ENCODE data around the gene GASK1A. TPM values are rescaled to one million over a fixed set of nuclear protein-coding genes. Genes with fewer than 3 reads are reported as not detected.
"Not testable (repeated sequence)": the region's sequence is repeated elsewhere in the genome, so short reads cannot be mapped to it uniquely, and the experiment has no call there.

The GASK1A gene
- total RNA-seq, 1 experiment from 2014 or later: not detected

DNA sequence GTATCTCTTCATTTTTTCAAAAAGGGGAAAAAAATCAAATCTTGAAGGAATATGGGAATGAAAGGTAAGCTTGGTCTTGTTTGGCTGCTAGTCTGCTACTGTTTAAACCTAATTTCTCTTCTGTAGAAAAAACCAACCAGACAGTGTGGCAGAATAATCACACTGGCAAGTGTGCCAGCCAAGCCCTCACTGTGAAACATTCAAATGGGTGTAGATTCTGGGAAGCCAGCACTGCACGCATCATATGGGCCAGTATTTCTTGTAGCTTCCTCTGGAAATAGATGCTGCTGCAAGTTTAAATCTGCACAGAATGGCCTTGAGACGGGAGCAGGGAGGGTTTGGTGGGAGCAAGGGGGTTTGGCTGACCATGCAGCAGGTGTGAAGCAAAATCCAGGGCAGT is 64.7 kb downstream of the GASK1A start:
- Histone ChIP-seq H3K4me3 (no peak overlapping the region), H3K4me1 (no peaks in the 10 kb centered on the region), H3K27me3 (no peaks in the 10 kb centered on the region), H3K9me3 (replicated peaks) (no peaks in the 10 kb centered on the region), H3K36me3 (no peaks in the 10 kb centered on the region), H3K27ac (no peak overlapping the region)
- DNase-seq: no peak

DNA sequence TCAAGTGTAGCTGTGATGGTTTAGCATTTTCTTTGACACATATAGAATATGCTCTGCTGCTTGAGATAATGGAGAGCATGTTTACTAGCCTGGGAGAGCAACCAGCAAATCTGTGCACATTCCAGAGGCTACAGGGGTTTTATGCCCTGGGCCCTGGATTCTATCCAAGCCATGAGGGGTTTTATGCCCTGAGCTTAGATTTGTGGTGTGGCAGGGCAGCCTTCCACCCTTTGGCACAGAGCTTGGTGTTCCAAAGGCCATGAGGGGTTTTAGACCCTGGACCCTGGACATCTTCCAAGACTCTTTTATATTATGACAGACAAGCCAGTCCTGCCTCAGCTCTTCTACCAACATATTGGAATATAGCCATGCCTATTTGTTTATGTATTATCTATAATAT is 66.0 kb downstream of the GASK1A start:
- not testable (repeated sequence) for H3K27me3 ChIP-seq; DNase-seq; H3K4me3 ChIP-seq; H3K9me3 ChIP-seq (replicated peaks); H3K36me3 ChIP-seq; H3K27ac ChIP-seq; H3K4me1 ChIP-seq

DNA sequence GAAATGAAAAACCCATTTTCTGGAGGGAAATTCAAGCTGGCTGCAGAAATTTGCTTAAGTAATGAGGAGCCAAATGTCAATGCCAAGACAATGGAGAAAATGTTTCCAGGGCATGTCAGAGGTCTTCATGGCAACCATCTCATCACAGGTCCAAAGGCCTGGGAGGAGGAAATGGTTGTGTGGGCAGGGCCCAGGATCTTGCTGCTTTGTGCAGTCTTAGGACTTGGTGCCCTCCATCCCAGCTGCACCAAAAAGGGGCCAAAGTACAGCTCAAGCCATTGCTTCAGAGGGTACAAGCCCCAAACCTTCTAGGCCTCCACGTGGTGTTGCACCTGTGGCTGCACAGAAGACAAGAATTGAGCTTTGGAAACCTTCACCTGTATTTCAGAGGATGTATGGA is 67.5 kb downstream of the GASK1A start:
- H3K27me3 ChIP-seq: no peaks in the 10 kb centered on the region
- DNase-seq: no peak
- no peaks in the 10 kb centered on the region for H3K4me1 ChIP-seq
- H3K27ac ChIP-seq: no peak overlapping the region
- no peaks in the 10 kb centered on the region for H3K36me3 ChIP-seq
- no peak overlapping the region for H3K4me3 ChIP-seq
- no peaks in the 10 kb centered on the region for H3K9me3 ChIP-seq (replicated peaks)

DNA sequence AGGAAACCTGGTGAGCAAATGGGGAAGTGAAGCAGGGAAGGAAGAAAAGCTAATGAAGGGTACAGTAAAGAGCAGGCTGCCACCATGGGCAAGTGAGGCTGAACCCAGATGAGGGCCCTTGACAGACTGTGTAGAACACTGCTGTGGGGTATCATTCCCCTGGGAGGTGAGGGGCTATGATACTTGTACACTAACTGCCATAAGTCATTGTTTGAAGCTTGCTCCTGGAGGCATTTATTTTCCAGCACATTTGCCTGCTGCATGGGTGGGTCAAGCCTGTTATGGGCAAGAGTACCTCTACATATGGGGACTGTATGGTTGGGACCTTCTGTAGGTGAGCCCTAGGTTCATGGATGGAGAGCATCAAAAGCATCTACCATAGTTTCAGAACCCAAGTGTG is 69.4 kb downstream of the GASK1A start:
- Histone ChIP-seq H3K9me3 (replicated peaks) (no peaks in the 10 kb centered on the region), H3K27me3 (no peaks in the 10 kb centered on the region), H3K36me3 (no peaks in the 10 kb centered on the region), H3K4me3 (no peak overlapping the region), H3K27ac (no peak overlapping the region), H3K4me1 (no peaks in the 10 kb centered on the region)
- DNase-seq: no peak

DNA sequence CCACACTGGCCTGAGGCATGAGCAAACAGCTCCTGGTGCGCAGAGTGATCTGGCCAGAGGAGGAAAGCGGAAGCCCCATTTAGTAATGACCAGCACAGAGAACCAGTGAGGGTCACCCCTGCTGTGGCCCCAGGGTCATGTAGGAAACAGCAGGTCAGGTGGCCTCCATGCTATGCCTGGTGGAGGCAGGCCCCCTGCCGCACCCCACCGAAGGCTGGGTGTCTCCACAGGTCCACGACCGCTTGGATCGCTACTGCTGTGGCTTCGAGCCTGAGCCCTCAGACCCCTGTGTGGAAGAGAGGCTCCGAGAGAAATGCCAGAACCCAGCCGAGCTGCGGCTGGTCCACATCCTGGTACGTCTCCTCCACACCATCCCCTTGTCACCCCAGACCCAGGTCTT is 74.2 kb downstream of the GASK1A start:
- Histone ChIP-seq H3K27me3 (no peaks in the 10 kb centered on the region), H3K27ac (no peak overlapping the region), H3K9me3 (replicated peaks) (no peaks in the 10 kb centered on the region), H3K4me3 (no peak overlapping the region), H3K36me3 (no peaks in the 10 kb centered on the region), H3K4me1 (no peaks in the 10 kb centered on the region)
- DNase-seq: no peak

DNA sequence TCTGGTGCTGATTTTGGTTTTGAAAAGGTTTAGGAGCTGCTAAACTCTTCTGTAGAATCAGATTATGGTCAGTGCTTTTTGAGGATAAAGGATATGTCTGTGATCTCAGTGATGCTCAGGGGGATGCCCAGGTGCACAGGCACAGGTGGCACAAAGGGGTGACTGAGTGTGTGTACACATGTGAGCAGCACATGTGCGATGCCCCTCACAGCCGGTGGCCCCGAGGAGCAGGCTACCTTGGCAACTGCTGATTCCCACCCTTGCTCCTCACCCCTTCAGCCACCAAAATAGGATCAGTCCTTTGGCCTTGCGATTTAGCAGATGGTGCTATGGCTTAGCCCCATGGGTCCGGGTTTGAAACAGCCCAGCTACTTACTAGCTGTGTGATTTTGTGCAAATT is 75.6 kb downstream of the GASK1A start:
- H3K27ac ChIP-seq: no peak overlapping the region
- no peak overlapping the region for H3K4me3 ChIP-seq
- H3K36me3 ChIP-seq: no peaks in the 10 kb centered on the region
- no peaks in the 10 kb centered on the region for H3K27me3 ChIP-seq
- no peaks in the 10 kb centered on the region for H3K4me1 ChIP-seq
- DNase-seq: no peak
- no peaks in the 10 kb centered on the region for H3K9me3 ChIP-seq (replicated peaks)

DNA sequence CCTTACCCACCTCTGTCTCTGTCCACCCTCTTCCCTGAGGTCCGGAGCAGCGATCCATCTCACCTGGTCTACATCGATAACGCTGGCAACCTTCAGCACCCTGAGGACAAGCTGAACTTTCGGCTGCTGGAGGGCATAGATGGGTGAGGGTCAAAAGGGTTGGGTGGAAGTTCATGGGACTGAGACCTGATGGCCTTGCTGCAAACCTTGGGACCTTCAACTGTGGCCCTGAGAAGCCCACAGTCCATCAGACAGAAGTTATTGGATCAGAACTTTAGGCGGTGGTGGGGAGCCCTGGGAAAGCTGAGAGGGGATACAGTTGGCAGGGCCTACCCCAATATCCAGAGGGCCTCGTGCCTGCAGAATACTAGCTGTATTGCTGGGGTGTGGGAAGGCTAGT is 76.3 kb downstream of the GASK1A start:
- Histone ChIP-seq H3K4me3 (no peak overlapping the region), H3K4me1 (no peaks in the 10 kb centered on the region)
- no peak for DNase-seq

DNA sequence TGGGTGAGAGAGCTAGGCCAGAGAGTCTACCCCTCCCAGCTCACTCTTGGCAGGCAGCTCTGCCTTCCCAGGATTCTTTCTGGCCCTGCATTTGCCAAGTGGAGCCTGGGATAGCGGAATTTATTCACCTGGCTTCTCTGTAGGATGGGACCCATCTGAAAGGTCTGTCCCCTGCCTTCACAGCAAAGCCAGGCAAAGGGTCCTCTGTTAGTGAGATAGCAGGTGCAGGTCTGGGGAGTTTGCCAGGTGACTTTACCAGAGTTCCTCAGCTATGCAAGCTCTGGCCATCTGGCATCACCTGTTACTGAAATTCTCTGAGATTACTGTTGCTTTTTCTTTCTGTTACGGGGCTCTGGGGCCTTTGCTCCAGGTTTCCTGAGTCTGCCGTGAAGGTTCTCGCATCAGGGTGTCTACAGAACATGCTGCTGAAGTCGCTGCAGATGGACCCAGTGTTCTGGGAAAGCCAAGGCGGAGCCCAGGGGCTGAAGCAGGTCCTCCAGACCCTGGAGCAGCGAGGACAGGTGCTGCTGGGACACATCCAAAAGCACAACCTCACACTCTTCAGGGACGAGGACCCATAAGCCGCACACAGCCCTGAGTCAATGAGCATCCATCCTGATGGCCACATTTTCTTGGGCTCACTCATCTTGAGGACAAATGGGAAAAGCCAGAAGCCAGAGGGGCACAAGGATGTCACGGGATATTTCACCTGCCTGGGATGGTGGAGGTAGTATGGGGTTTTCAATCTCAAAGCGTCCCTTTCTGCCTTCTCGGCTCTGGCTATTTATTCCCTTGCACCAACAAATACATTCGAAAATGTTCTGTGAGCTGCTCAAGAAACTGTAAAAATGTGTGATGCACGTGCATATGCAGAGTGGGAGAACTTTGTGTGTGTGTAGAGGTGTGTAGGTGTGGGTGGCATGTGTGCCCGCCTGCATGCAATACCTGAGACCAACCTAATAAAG is 77.0 kb downstream of the GASK1A start:
- DNase-seq: no peak
- Histone ChIP-seq H3K4me1 (no peaks in the 10 kb centered on the region), H3K27ac (no peak overlapping the region), H3K27me3 (no peaks in the 10 kb centered on the region), H3K4me3 (no peak overlapping the region), H3K9me3 (replicated peaks) (no peaks in the 10 kb centered on the region), H3K36me3 (no peaks in the 10 kb centered on the region)

More for the DNA sequence above, 76.3 kb downstream of the GASK1A start:
- no peaks in the 10 kb centered on the region for H3K27me3 ChIP-seq
- H3K9me3 ChIP-seq (replicated peaks): no peaks in the 10 kb centered on the region
- H3K27ac ChIP-seq: no peak overlapping the region
- no peaks in the 10 kb centered on the region for H3K36me3 ChIP-seq

DNA sequence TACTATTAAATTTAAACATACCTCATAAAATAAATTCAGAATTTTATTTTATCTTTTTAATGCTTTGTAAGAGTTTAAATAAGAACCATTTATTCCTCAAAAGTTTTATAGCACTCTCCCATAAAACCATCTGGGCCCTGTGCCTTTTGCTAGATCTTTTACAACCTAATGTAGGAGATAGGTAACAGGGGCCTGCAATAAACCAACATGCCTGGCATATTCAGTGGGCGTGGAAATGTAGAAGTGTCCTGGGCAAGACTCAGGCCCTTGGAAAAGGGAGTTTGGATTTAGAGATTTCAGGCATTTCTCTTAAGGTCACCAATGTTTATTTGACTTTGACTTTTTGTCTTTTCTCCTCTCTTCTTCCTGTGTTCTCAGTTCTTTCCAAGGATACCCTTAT is 80.3 kb downstream of the GASK1A start:
- no peak for DNase-seq
- H3K27me3 ChIP-seq: no peaks in the 10 kb centered on the region
- no peak overlapping the region for H3K27ac ChIP-seq
- H3K4me3 ChIP-seq: no peak overlapping the region
- no peaks in the 10 kb centered on the region for H3K36me3 ChIP-seq
- H3K4me1 ChIP-seq: no peaks in the 10 kb centered on the region
- no peaks in the 10 kb centered on the region for H3K9me3 ChIP-seq (replicated peaks)

DNA sequence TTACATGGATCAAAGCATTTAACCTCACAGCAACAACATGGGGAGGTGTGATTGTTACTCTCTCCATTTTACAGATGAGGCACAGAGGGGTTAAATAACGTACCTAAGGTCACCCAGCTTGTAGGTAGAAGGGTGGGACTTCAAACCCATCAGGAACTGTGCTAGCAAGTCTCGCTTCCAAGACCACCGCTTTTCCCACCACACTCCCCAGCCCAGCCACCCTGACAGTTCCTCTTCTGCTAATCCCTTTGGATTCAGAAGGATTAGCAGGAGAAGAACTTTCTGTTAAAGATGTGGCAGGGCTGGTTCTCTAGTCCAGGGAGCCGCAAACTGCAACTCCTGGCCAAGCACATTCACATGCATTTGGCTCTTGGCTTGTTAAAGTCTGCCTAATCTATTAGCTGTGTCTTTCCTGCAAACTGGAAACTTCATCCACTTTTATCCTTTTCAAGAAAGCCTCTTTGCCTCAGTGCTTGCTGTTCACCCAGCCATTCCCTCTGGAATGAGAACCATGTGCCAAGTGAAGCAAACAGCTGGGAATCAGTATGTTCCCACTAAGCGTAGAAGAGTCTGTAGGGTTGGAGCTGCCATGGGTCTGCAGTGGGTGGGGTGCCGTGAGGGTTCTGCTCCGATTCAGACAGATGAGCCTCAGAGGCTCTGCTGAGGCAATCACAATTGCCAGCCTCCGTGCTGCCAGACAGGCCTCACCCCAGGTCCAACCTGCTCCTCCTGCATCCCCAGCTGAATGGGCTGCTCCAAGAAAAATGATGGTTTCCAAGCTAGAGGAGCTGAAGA is 82.2 kb downstream of the GASK1A start:
- no peak for DNase-seq
- Histone ChIP-seq H3K36me3 (no peaks in the 10 kb centered on the region), H3K27me3 (no peaks in the 10 kb centered on the region), H3K4me1 (no peaks in the 10 kb centered on the region), H3K27ac (no peak overlapping the region), H3K9me3 (replicated peaks) (no peaks in the 10 kb centered on the region), H3K4me3 (no peak overlapping the region)

DNA sequence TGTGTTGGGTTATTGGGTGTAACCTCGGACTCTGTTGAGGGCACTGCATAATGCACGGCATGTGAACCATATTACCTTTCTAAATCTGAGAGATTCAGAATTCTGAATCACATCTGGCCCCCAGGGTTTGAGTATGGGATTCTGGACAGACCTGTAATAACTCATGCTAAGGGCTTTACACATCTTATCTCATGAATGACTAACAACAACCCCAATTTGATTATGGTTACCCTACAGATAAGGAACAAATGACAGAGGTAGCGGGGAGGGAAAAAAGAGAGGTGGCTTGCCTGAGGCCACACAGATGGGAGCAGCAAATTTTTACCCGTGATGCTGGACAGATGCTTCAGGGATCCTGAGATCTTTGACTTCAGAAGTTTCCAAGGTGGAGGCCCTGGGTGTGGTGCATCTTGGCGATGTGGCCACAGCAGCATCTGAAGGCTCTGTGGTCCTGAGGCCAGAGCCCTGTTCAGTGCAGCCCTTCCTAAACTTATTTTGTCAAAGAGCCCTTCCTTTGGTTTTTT is 83.0 kb downstream of the GASK1A start:
- Histone ChIP-seq H3K9me3 (replicated peaks) (no peaks in the 10 kb centered on the region), H3K4me3 (no peak overlapping the region), H3K27me3 (no peaks in the 10 kb centered on the region), H3K27ac (no peak overlapping the region), H3K36me3 (no peaks in the 10 kb centered on the region), H3K4me1 (no peaks in the 10 kb centered on the region)
- no peak for DNase-seq

DNA sequence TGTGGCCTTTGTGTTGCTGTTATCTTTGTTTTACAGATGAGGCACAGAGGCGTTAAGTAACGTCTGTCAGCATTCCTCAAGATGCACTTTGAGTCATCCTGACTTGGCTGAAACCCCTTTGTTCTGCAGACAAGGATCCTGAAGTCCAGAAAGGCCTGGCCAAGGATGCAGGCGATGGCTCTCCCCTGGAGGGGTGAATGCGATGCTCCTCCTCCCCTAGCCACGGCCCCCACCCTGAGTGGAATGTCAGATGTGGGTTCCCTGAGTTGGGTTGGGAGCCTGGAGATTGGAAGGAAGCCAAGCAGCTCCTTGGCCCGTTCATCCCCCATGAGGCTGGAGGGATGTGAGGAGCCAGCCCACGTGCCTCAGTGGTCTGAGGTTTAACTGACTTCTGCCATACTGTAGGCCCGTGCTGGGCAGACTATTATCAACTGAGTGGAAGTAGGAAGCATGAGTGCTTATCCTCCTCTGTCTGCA is 83.5 kb downstream of the GASK1A start:
- H3K9me3 ChIP-seq (replicated peaks): no peaks in the 10 kb centered on the region
- H3K27ac ChIP-seq: no peak overlapping the region
- H3K36me3 ChIP-seq: no peaks in the 10 kb centered on the region
- no peak overlapping the region for H3K4me3 ChIP-seq
- no peaks in the 10 kb centered on the region for H3K27me3 ChIP-seq
- DNase-seq: no peak
- no peaks in the 10 kb centered on the region for H3K4me1 ChIP-seq

DNA sequence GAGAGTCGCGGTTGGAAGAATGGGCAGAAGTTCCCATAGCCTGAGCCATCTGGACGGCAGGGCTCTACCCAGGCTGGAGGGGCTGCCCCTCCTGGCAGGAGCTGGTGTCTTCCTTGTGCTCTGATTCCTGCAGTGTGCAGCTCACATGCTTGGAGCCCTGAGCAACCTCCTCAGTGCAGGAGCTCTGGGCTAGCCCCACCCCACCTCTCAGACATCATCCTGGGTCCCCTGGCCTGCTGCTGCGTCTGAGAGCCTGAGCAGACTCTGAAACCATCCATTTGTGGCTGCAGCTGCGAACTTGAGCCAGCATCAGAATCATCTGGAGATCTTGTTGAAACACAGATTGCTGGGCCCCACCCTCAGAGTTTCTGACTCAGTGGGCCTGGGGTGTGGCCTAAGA is 84.0 kb downstream of the GASK1A start:
- no peaks in the 10 kb centered on the region for H3K9me3 ChIP-seq (replicated peaks)
- H3K36me3 ChIP-seq: no peaks in the 10 kb centered on the region
- H3K27ac ChIP-seq: no peak overlapping the region
- no peak overlapping the region for H3K4me3 ChIP-seq
- H3K4me1 ChIP-seq: no peaks in the 10 kb centered on the region
- H3K27me3 ChIP-seq: no peaks in the 10 kb centered on the region
- no peak for DNase-seq

DNA sequence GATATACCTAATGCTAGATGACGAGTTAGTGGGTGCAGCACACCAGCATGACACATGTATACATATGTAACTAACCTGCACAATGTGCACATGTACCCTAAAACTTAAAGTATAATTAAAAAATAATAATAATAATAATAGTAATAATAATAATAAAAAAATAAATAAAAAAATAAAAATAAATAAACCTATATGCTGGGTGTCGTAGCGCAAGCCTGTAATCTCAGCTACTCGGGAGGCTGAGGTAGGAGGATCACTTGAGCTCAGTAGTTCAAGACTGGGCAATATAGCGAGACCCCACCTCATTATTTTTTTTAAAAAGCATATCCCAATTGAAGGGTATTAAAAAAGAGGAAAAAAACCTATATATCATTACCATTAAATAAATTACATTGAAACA is 91.6 kb downstream of the GASK1A start:
- not testable (repeated sequence) for DNase-seq; H3K27ac ChIP-seq; H3K4me3 ChIP-seq; H3K4me1 ChIP-seq; H3K9me3 ChIP-seq (replicated peaks); H3K27me3 ChIP-seq; H3K36me3 ChIP-seq

DNA sequence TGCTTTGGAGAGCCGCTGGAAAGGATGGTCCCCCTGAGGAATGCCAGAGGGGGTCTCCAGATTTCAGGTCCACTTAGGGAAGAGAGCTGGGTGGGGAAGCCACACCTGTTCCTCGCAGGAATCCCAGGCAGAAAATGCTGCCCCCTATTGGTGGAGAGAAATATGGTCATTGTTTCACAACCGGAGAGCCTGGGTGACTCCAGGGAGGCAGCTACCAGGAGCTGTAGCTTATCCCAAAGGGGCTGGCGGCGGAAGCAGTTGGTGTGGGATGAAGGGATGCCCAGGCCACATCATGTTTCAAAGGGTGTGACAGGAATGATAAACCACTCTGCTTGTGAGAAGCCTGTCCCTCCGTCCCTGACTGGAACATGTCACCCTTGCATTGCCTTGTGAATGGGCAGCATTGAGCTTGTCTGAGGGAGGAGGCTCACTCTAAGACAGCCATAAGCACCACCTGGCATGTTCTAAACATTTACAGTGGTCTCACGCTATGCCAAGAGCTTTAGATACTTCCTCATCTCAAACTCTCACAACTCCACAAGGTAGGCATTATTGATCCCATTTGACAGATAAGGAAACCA is 92.3 kb downstream of the GASK1A start:
- no peak overlapping the region for H3K27ac ChIP-seq
- H3K27me3 ChIP-seq: no peaks in the 10 kb centered on the region
- H3K36me3 ChIP-seq: no peaks in the 10 kb centered on the region
- DNase-seq: peak in 1 of 2 experiments; percentile 8
- H3K4me1 ChIP-seq: no peaks in the 10 kb centered on the region
- no peaks in the 10 kb centered on the region for H3K9me3 ChIP-seq (replicated peaks)
- no peak overlapping the region for H3K4me3 ChIP-seq
